SK-N-MC (cell line): ENCODE measurements around the gene MYH13.

Experiments used
- EZH2 ChIP-seq: fragments of 200-600 bp; sonication (generic); IDR thresholded peaks from one replicate; pipeline ENCODE4 v1.6.1; 2017; ENCODE audit warnings: antibody characterized with exemption
- FOXP2 ChIP-seq: optimal IDR thresholded peaks from 2 replicates; pipeline ENCODE3; 2011; ENCODE audit warnings: mild to moderate bottlenecking, moderate library complexity; ENCODE audit not compliant: insufficient read depth; ENCODE audit errors: extremely low read length, control extremely low read depth
- POLR2AphosphoS5 ChIP-seq: IDR thresholded peaks from 2 replicates; pipeline ENCODE4 v1.6.1; 2012; ENCODE audit warnings: mild to moderate bottlenecking, low read depth, low read length, borderline replicate concordance

- TF ChIP-seq EZH2, result no peak
- TF ChIP-seq POLR2AphosphoS5, result no peak
- no peak for TF ChIP-seq FOXP2
These were observed 48.4 kb upstream of the MYH13 start for GRCh38 chr17:10421211-10421610.
